Hepatocyte (in vitro differentiated cells): Measurements from ENCODE around the gene DDX54.

Source experiments
- CTCF ChIP-seq: fragments of 200-600 bp; sonication (generic); IDR thresholded peaks from 2 replicates; pipeline ENCODE4 v1.5.1; 2016; ENCODE audit warnings: antibody characterized with exemption, mild to moderate bottlenecking; ENCODE audit not compliant: poor library complexity
- EZH2 ChIP-seq: fragments of 200-600 bp; sonication (generic); IDR thresholded peaks from 2 replicates; pipeline ENCODE4 v1.6.1; 2016; ENCODE audit warnings: antibody characterized with exemption, mild to moderate bottlenecking, borderline replicate concordance
- EZH2phosphoT487 ChIP-seq: fragments of 200-600 bp; sonication (generic); IDR thresholded peaks from one replicate; pipeline ENCODE4 v1.6.1; 2018; ENCODE audit warnings: antibody characterized with exemption, mild to moderate bottlenecking, low read depth, moderate library complexity; ENCODE audit not compliant: unreplicated experiment, severe bottlenecking

GRCh38 chr12:113190761-113191160 is 5.5 kb upstream of the DDX54 start:
- TF ChIP-seq CTCF (no peak), EZH2 (no peak), EZH2phosphoT487 (no peak)
